Prostate gland (tissue), 2 donors: ENCODE results near the gene UBASH3B.

ENCODE experiments used
- CTCF ChIP-seq, 4 experiments: fragments of 200-600 bp in 2 of 4; fragments of 450-650 bp in 2 of 4; sonication (generic) in 2 of 4; IDR thresholded peaks; 1 replicate in 3 of 4; 2 replicates in 1 of 4; pipeline ENCODE4 v1.5.1; 2016 to 2019; ENCODE audit warnings: antibody characterized with exemption in 4 of 4, mild to moderate bottlenecking in 2 of 4, moderate library complexity in 2 of 4
- POLR2A ChIP-seq: fragments of 450-650 bp; IDR thresholded peaks from one replicate; pipeline ENCODE4 v1.6.1; 2016; ENCODE audit warnings: antibody characterized with exemption, mild to moderate bottlenecking
- POLR2AphosphoS5 ChIP-seq: sonication (generic); formaldehyde crosslinking; IDR thresholded peaks from one replicate; pipeline ENCODE4 v1.6.1; 2017; ENCODE audit warnings: antibody characterized with exemption

GRCh38 chr11:122793515-122793914, 138.0 kb downstream of the UBASH3B start:
- TF ChIP-seq CTCF (IDR thresholded peaks at IDR 0.05) (no peak), POLR2AphosphoS5 (no peak), POLR2A (no peak)
